Measurements from ENCODE around the gene PTGES3L. TPM values are rescaled to one million over a fixed set of nuclear protein-coding genes. Genes with fewer than 3 reads are reported as not detected.

PTGES3L gene
- total and polyA plus RNA-seq, 2 donors from 2014 or later, result 0.85 to 1.2 TPM

- intact Hi-C loops (cut with DNase I), result no loop called here
- TF ChIP-seq CTCF (IDR thresholded peaks at IDR 0.05; ENCODE audit: borderline replicate concordance, extremely low read depth, insufficient read depth), result no peak
- DNase-seq (no peak), FAIRE-seq (no peak)
- Histone ChIP-seq H3K4me3 (ENCODE audit: low read length in 3 of 3) (no peak overlapping the region), H3K9ac (ENCODE audit: low read length in 3 of 3) (no peak overlapping the region), H3K36me3 (ENCODE audit: control insufficient read depth in 2 of 3, insufficient read depth in 3 of 3, low read length in 3 of 3) (peaks cover 0 to 2% (median under 1%) of the 10 kb centered on the region in 3 donors), H3K27me3 (ENCODE audit: control insufficient read depth, insufficient read depth, low read length) (no peaks in the 10 kb centered on the region), H3K27ac (ENCODE audit: low read depth in 2 of 2, low read length in 2 of 2) (no peak overlapping the region), H3K4me1 (ENCODE audit: control insufficient read depth in 2 of 3, insufficient read depth in 2 of 3, low read depth in 1 of 3, low read length in 3 of 3) (no peaks in the 10 kb centered on the region), H3K9me3 (ENCODE audit: control insufficient read depth in 2 of 3, insufficient read depth in 1 of 3, low read length in 3 of 3) (no peaks in the 10 kb centered on the region)
Observed at GRCh38 chr17:42946812-42947211, 33.1 kb downstream of the PTGES3L start.

- DNase-seq, result no peak
Observed at GRCh38 chr17:42944211-42944610, 35.7 kb downstream of the PTGES3L start.

GRCh38 chr17:42937712-42938596, 41.9 kb downstream of the PTGES3L start:
- no peaks in the 10 kb centered on the region for H3K4me1 ChIP-seq (ENCODE audit: control insufficient read depth in 2 of 3, insufficient read depth in 2 of 3, low read depth in 1 of 3, low read length in 3 of 3)
- intact Hi-C loops (cut with DNase I), result no loop called here
- H3K27ac ChIP-seq (ENCODE audit: low read depth in 2 of 2, low read length in 2 of 2), result no peak overlapping the region
- H3K9ac ChIP-seq (ENCODE audit: low read length in 3 of 3), result no peak overlapping the region
- no peaks in the 10 kb centered on the region for H3K36me3 ChIP-seq (ENCODE audit: control insufficient read depth in 2 of 3, insufficient read depth in 3 of 3, low read length in 3 of 3)
- DNase-seq (peak in 4 of 5 donors; percentile 55 to 78 (median 71)), FAIRE-seq (no peak)
- no peak overlapping the region for H3K4me3 ChIP-seq (ENCODE audit: low read length in 3 of 3)
- H3K9me3 ChIP-seq (ENCODE audit: control insufficient read depth in 2 of 3, insufficient read depth in 1 of 3, low read length in 3 of 3), result no peaks in the 10 kb centered on the region
- TF ChIP-seq CTCF (IDR thresholded peaks at IDR 0.05; ENCODE audit: borderline replicate concordance, extremely low read depth, insufficient read depth), result peak; percentile 84
- no peaks in the 10 kb centered on the region for H3K27me3 ChIP-seq (ENCODE audit: control insufficient read depth, insufficient read depth, low read length)

More at GRCh38 chr17:42944211-42944610, 35.7 kb downstream of the PTGES3L start:
- FAIRE-seq, result no peak
- Histone ChIP-seq H3K27me3 (ENCODE audit: control insufficient read depth, insufficient read depth, low read length) (no peaks in the 10 kb centered on the region), H3K4me1 (ENCODE audit: control insufficient read depth in 2 of 3, insufficient read depth in 2 of 3, low read depth in 1 of 3, low read length in 3 of 3) (no peaks in the 10 kb centered on the region), H3K27ac (ENCODE audit: low read depth in 2 of 2, low read length in 2 of 2) (no peak overlapping the region), H3K4me3 (ENCODE audit: low read length in 3 of 3) (no peak overlapping the region), H3K36me3 (ENCODE audit: control insufficient read depth in 2 of 3, insufficient read depth in 3 of 3, low read length in 3 of 3) (no peaks in the 10 kb centered on the region), H3K9ac (ENCODE audit: low read length in 3 of 3) (no peak overlapping the region), H3K9me3 (ENCODE audit: control insufficient read depth in 2 of 3, insufficient read depth in 1 of 3, low read length in 3 of 3) (no peaks in the 10 kb centered on the region)
- no peak for TF ChIP-seq CTCF (IDR thresholded peaks at IDR 0.05; ENCODE audit: borderline replicate concordance, extremely low read depth, insufficient read depth)
- intact Hi-C loops (cut with DNase I), result loop anchor here (5.0 kb wide), 1 partner anchor 257 kb away; no protein-coding TSS in a partner anchor

Data from kidney (tissue), 14 donors.